HG03521 (cell line): ENCODE results near the gene TAOK1.
A peak's percentile ranks its signal among the peaks of the same experiment; 100 is the strongest.

ENCODE experiments used
- ATAC-seq: cut with Tn5 transposase; IDR thresholded peaks from one replicate; pipeline ENCODE4 v1.9.1; 2021; ENCODE audit warnings: mild to moderate bottlenecking, moderate library complexity; ENCODE audit not compliant: unreplicated experiment

Gene TAOK1

GRCh38 chr17:29568331-29569244 lies 178.4 kb downstream of the TAOK1 start, which contains the start of gene TP53I13:
Gene TP53I13 (plus strand): TSS chr17:29568701. CDS start chr17:29568759, 58 bp downstream.
- ATAC-seq: peak; percentile 40

GRCh38 chr17:29569245-29569950 lies 179.2 kb downstream of the TAOK1 start:
- no peak for ATAC-seq

- no peak for ATAC-seq
Observed at GRCh38 chr17:29570521-29570920, 180.4 kb downstream of the TAOK1 start.

GRCh38 chr17:29571486-29571882 lies 181.3 kb downstream of the TAOK1 start:
- no peak for ATAC-seq

GRCh38 chr17:29571883-29572681 lies 181.9 kb downstream of the TAOK1 start:
- no peak for ATAC-seq

GRCh38 chr17:29572691-29573557 lies 182.8 kb downstream of the TAOK1 start:
- ATAC-seq: no peak

- no peak for ATAC-seq
Observed at GRCh38 chr17:29573558-29573869, 183.4 kb downstream of the TAOK1 start.

- ATAC-seq: no peak
Observed at GRCh38 chr17:29573871-29574731, 183.9 kb downstream of the TAOK1 start.

- ATAC-seq: no peak
Observed at GRCh38 chr17:29574732-29575510, 184.8 kb downstream of the TAOK1 start.

GRCh38 chr17:29575511-29576213 lies 185.5 kb downstream of the TAOK1 start:
- ATAC-seq: no peak

- no peak for ATAC-seq
Observed at GRCh38 chr17:29576214-29577000, 186.2 kb downstream of the TAOK1 start.

GRCh38 chr17:29577001-29577370 lies 186.8 kb downstream of the TAOK1 start:
- ATAC-seq: no peak

GRCh38 chr17:29577385-29578211 lies 187.4 kb downstream of the TAOK1 start:
- ATAC-seq: no peak

- ATAC-seq: no peak
Observed at GRCh38 chr17:29578626-29579485, 188.7 kb downstream of the TAOK1 start.
